ENCODE measurements around the gene SAMHD1. TPM values are rescaled to one million over a fixed set of nuclear protein-coding genes. Genes with fewer than 3 reads are reported as not detected.

The SAMHD1 gene
- total and polyA plus RNA-seq, 2 of the 13 experiments (the other 11 are each of a cell fraction or from before 2014, with no cell fraction given), result 16.9 to 43.5 TPM

- TF ChIP-seq ZNF232 (CRISPR knock-in tag; IDR thresholded peaks at IDR 0.05; ENCODE audit: borderline replicate concordance) (no peak), ZNF160 (CRISPR knock-in tag; IDR thresholded peaks at IDR 0.05) (no peak), HNRNPLL (IDR thresholded peaks at IDR 0.05; ENCODE audit: low read depth, low read length, poor library complexity, severe bottlenecking) (no peak), ZNF207 (IDR thresholded peaks at IDR 0.05; ENCODE audit: borderline replicate concordance) (no peak), SKI (IDR thresholded peaks at IDR 0.05; ENCODE audit: partially characterized antibody) (no peak), PITX1 (CRISPR knock-in tag; IDR thresholded peaks at IDR 0.05) (peak; percentile 52; the same call in 1 of the 2 replicates), RAD51 (IDR thresholded peaks at IDR 0.05; ENCODE audit: borderline replicate concordance) (no peak), ZMYM2 (CRISPR knock-in tag; IDR thresholded peaks at IDR 0.05) (peak; percentile 83), NBN (conservative IDR thresholded peaks at IDR 0.05) (no peak), MTA1 (CRISPR knock-in tag; IDR thresholded peaks at IDR 0.05; ENCODE audit: borderline replicate concordance) (no peak), TFDP1 (CRISPR knock-in tag; IDR thresholded peaks at IDR 0.05; ENCODE audit: borderline replicate concordance) (no peak), SNAPC5 (CRISPR knock-in tag; IDR thresholded peaks at IDR 0.05; ENCODE audit: borderline replicate concordance) (no peak), KLF16 (CRISPR knock-in tag; IDR thresholded peaks at IDR 0.05) (no peak), KIAA2018 (CRISPR knock-in tag; IDR thresholded peaks at IDR 0.05; ENCODE audit: borderline replicate concordance) (no peak), ZNF530 (CRISPR knock-in tag; IDR thresholded peaks at IDR 0.05; ENCODE audit: low read depth) (no peak), PAXIP1 (CRISPR knock-in tag; conservative IDR thresholded peaks at IDR 0.05) (peak; percentile 87), HNRNPK (IDR thresholded peaks at IDR 0.05; ENCODE audit: low read depth, low read length, poor library complexity, severe bottlenecking) (no peak), ZFP36L2 (CRISPR knock-in tag; IDR thresholded peaks at IDR 0.05) (no peak)
Observed at GRCh38 chr20:36927704-36928103, 23.8 kb downstream of the SAMHD1 start (continued).
